WTC11 (cell line): ENCODE measurements around the gene CLUH. TPM values are rescaled to one million over a fixed set of nuclear protein-coding genes. Genes with fewer than 3 reads are reported as not detected.

ENCODE experiments used
- ATAC-seq: fragments of 200-7000 bp; cut with Tn5 transposase; 2 replicates; pipeline ENCODE4 v1.10.0; 2021; ENCODE audit warnings: mild to moderate bottlenecking, moderate library complexity
- CTCF ChIA-PET: fragments of 300-600 bp; sonication (Branson Sonifier 250); formaldehyde crosslinking; loops from one replicate; lab custom pipeline; 2021; ENCODE audit warnings: antibody characterized with exemption; lab: Charles Lee
- POLR2A ChIA-PET: fragments of 350-600 bp; sonication (Branson Sonifier 250); formaldehyde crosslinking; loops from one replicate; lab custom pipeline; 2021; ENCODE audit warnings: antibody characterized with exemption; lab: Charles Lee
- DNase-seq: peaks from one replicate; pipeline ENCODE4 v3.0.0; 2021; ENCODE audit warnings: low spot score
- H3K27ac Mint-ChIP-seq: 2 replicates; pipeline ENCODE4 v1.8.0; 2021; ENCODE audit warnings: mixed read lengths
- H3K27me3 Mint-ChIP-seq: 2 replicates; pipeline ENCODE4 v1.8.0; 2021; ENCODE audit warnings: low read depth, mild to moderate bottlenecking, moderate library complexity, mixed read lengths
- H3K36me3 Mint-ChIP-seq: 2 replicates; pipeline ENCODE4 v1.8.0; 2021; ENCODE audit warnings: mixed read lengths
- H3K4me1 Mint-ChIP-seq: 2 replicates; pipeline ENCODE4 v1.8.0; 2022; ENCODE audit warnings: mixed read lengths
- H3K4me3 Mint-ChIP-seq: 2 replicates; pipeline ENCODE4 v1.8.0; 2021; ENCODE audit warnings: mild to moderate bottlenecking, moderate library complexity, mixed read lengths
- H3K9me3 Mint-ChIP-seq: 2 replicates; pipeline ENCODE4 v1.8.0; 2021; ENCODE audit warnings: mixed read lengths
- ATF2 ChIP-seq: sonication (generic); formaldehyde crosslinking; IDR thresholded peaks from 2 replicates; pipeline ENCODE4 v1.8.1; 2022; ENCODE audit warnings: low read depth, missing genetic modification reagents, borderline replicate concordance
- E2F5 ChIP-seq: sonication (generic); formaldehyde crosslinking; IDR thresholded peaks from 2 replicates; pipeline ENCODE4 v1.8.1; 2022; ENCODE audit warnings: mild to moderate bottlenecking, moderate library complexity, missing genetic modification reagents
- ESRRA ChIP-seq: sonication (generic); formaldehyde crosslinking; IDR thresholded peaks from 2 replicates; pipeline ENCODE4 v1.8.1; 2022; ENCODE audit warnings: mild to moderate bottlenecking, missing genetic modification reagents, borderline replicate concordance
- FOXJ3 ChIP-seq: sonication (generic); formaldehyde crosslinking; IDR thresholded peaks from 2 replicates; pipeline ENCODE4 v1.9.0; 2021; ENCODE audit warnings: missing genetic modification reagents, mild to moderate bottlenecking, borderline replicate concordance
- IRF2 ChIP-seq: sonication (generic); formaldehyde crosslinking; IDR thresholded peaks from 2 replicates; pipeline ENCODE4 v1.8.0; 2022; ENCODE audit warnings: low read depth, missing genetic modification reagents, borderline replicate concordance
- JUN ChIP-seq: sonication (generic); formaldehyde crosslinking; IDR thresholded peaks from 2 replicates; pipeline ENCODE4 v1.8.0; 2023; ENCODE audit warnings: mild to moderate bottlenecking, missing genetic modification reagents
- NFE2L1 ChIP-seq: sonication (generic); formaldehyde crosslinking; IDR thresholded peaks from 2 replicates; pipeline ENCODE4 v1.8.1; 2023; ENCODE audit warnings: missing genetic modification reagents
- PRDM15 ChIP-seq: sonication (generic); formaldehyde crosslinking; IDR thresholded peaks from 2 replicates; pipeline ENCODE4 v1.8.0; 2022; ENCODE audit warnings: missing genetic modification reagents
- SP1 ChIP-seq: sonication (generic); formaldehyde crosslinking; conservative IDR thresholded peaks from 2 replicates; pipeline ENCODE4 v1.8.1; 2022; ENCODE audit warnings: missing genetic modification reagents
- STAT6 ChIP-seq: sonication (generic); formaldehyde crosslinking; conservative IDR thresholded peaks from 2 replicates; pipeline ENCODE4 v1.8.1; 2023; ENCODE audit warnings: mild to moderate bottlenecking, low read depth, missing genetic modification reagents, moderate library complexity
- TEAD4 ChIP-seq: sonication (generic); formaldehyde crosslinking; IDR thresholded peaks from 2 replicates; pipeline ENCODE4 v1.8.0; 2022; ENCODE audit warnings: mild to moderate bottlenecking, missing genetic modification reagents
- ZBTB43 ChIP-seq: sonication (generic); formaldehyde crosslinking; IDR thresholded peaks from 2 replicates; pipeline ENCODE4 v1.8.1; 2023; ENCODE audit warnings: mild to moderate bottlenecking, missing genetic modification reagents
- ZNF281 ChIP-seq: sonication (generic); formaldehyde crosslinking; IDR thresholded peaks from 2 replicates; pipeline ENCODE4 v1.8.0; 2023; ENCODE audit warnings: mild to moderate bottlenecking, missing genetic modification reagents
- ZNF532 ChIP-seq: fragments of 250-450 bp; sonication (Bioruptor Pico); IDR thresholded peaks from 2 replicates; pipeline ENCODE4 v1.9.0; 2021; ENCODE audit warnings: mild to moderate bottlenecking, borderline replicate concordance
- ZNF671 ChIP-seq: fragments of 250-450 bp; sonication (Bioruptor Pico); IDR thresholded peaks from 2 replicates; pipeline ENCODE4 v1.8.0; 2021; ENCODE audit warnings: mild to moderate bottlenecking
- ZSCAN18 ChIP-seq: fragments of 250-450 bp; sonication (Bioruptor Pico); IDR thresholded peaks from 2 replicates; pipeline ENCODE4 v2.1.2; 2022; ENCODE audit warnings: mild to moderate bottlenecking, moderate library complexity
- total RNA-seq: library from RNA; stranded (reverse); gene quantifications from 3 replicates; pipeline ENCODE4 v1.2.3, GENCODE V29; 2021

CLUH gene
- total RNA-seq, 1 experiment from 2014 or later, result 105 TPM

GRCh38 chr17:2690165-2691068 lies 21.1 kb downstream of the CLUH start:
- H3K4me3 Mint-ChIP-seq, result no peak overlapping the region
- no peak for TF ChIP-seq ESRRA
- TF ChIP-seq ZNF671 (CRISPR knock-in tag), result no peak
- TF ChIP-seq IRF2 (CRISPR knock-in tag), result no peak
- TF ChIP-seq FOXJ3 (CRISPR knock-in tag), result no peak
- TF ChIP-seq ZSCAN18 (CRISPR knock-in tag), result no peak
- no peak for TF ChIP-seq PRDM15 (CRISPR knock-in tag)
- TF ChIP-seq NFE2L1 (CRISPR knock-in tag), result no peak
- no peak for TF ChIP-seq ATF2 (CRISPR knock-in tag)
- no peak for TF ChIP-seq SP1 (CRISPR knock-in tag)
- TF ChIP-seq TEAD4 (CRISPR knock-in tag), result no peak
- TF ChIP-seq ZNF532 (CRISPR knock-in tag), result no peak
- no peak for TF ChIP-seq ZBTB43 (CRISPR knock-in tag)
- no peak for TF ChIP-seq ZNF281
- no peak for TF ChIP-seq STAT6 (CRISPR knock-in tag)
- no peak for TF ChIP-seq JUN (CRISPR knock-in tag)
- TF ChIP-seq E2F5 (CRISPR knock-in tag), result no peak

More at GRCh38 chr17:2690165-2691068, 21.1 kb downstream of the CLUH start:
- H3K27me3 Mint-ChIP-seq, result no peaks in the 10 kb centered on the region
- ChIA-PET CTCF (interaction anchor here (1.0 to 2.3 kb wide), 2 partner anchors 166 to 308 kb away, joined by 3 to 8 read pairs; no protein-coding TSS in a partner anchor), POLR2A (interaction anchor here (0.6 kb wide), 1 partner anchor 84 kb away, joined by 4 read pairs; no protein-coding TSS in a partner anchor)
- no peaks in the 10 kb centered on the region for H3K9me3 Mint-ChIP-seq
- no peak for DNase-seq
- no peak overlapping the region for H3K27ac Mint-ChIP-seq
- 0 out of 2 replicates have a peak, but pooled peaks cover 3% of the 10 kb centered on the region for H3K36me3 Mint-ChIP-seq
- H3K4me1 Mint-ChIP-seq, result peaks cover 5% of the 10 kb centered on the region
- ATAC-seq, result no peak
